DMS 273 (cell line): ENCODE data around the gene KLHL41.
"Not testable (repeated sequence)": the region's sequence is repeated elsewhere in the genome, so short reads cannot be mapped to it uniquely, and the experiment has no call there.

Experiments used
- DNase-seq: peaks from one replicate; lab custom pipeline; 2025; ENCODE audit not compliant: unreplicated experiment; lab: John Stamatoyannopoulos, UW

The KLHL41 gene

GRCh38 chr2:169507698-169508097, 1.8 kb upstream of the KLHL41 start:
- DNase-seq = peak; percentile 14

- DNase-seq = no peak
Observed at GRCh38 chr2:169509955-169510354, 453 bp downstream of the KLHL41 start.

GRCh38 chr2:169510496-169510895, 994 bp downstream of the KLHL41 start:
- no peak for DNase-seq

GRCh38 chr2:169511818-169512217, 2.3 kb downstream of the KLHL41 start:
- no peak for DNase-seq

- DNase-seq = no peak
Observed at GRCh38 chr2:169512525-169512924, 3.0 kb downstream of the KLHL41 start.

GRCh38 chr2:169513094-169513493, 3.6 kb downstream of the KLHL41 start:
- no peak for DNase-seq

GRCh38 chr2:169513926-169514325, 4.4 kb downstream of the KLHL41 start:
- DNase-seq = no peak

- not testable (repeated sequence) for DNase-seq
Observed at GRCh38 chr2:169514758-169515157, 5.3 kb downstream of the KLHL41 start.

- not testable (repeated sequence) for DNase-seq
Observed at GRCh38 chr2:169516488-169516995, 7.0 kb downstream of the KLHL41 start.

- no peak for DNase-seq
Observed at GRCh38 chr2:169520896-169521295, 11.4 kb downstream of the KLHL41 start.

- no peak for DNase-seq
Observed at GRCh38 chr2:169523681-169524080, 14.2 kb downstream of the KLHL41 start.

- DNase-seq = no peak
Observed at GRCh38 chr2:169525434-169525833, 15.9 kb downstream of the KLHL41 start.

- DNase-seq = no peak
Observed at GRCh38 chr2:169526451-169526850, 16.9 kb downstream of the KLHL41 start.

- DNase-seq = peak; percentile 85
Observed at GRCh38 chr2:169528271-169528701, 18.8 kb downstream of the KLHL41 start.

- DNase-seq = not testable (repeated sequence)
Observed at GRCh38 chr2:169539460-169539859, 30.0 kb downstream of the KLHL41 start.

GRCh38 chr2:169540146-169540545, 30.6 kb downstream of the KLHL41 start:
- DNase-seq = no peak

- no peak for DNase-seq
Observed at GRCh38 chr2:169542433-169542832, 32.9 kb downstream of the KLHL41 start.

GRCh38 chr2:169546756-169547155, 37.3 kb downstream of the KLHL41 start:
- no peak for DNase-seq

GRCh38 chr2:169561364-169561763, 51.9 kb downstream of the KLHL41 start:
- DNase-seq = no peak

GRCh38 chr2:169562084-169562483, 52.6 kb downstream of the KLHL41 start:
- not testable (repeated sequence) for DNase-seq

GRCh38 chr2:169562519-169562918, 53.0 kb downstream of the KLHL41 start:
- no peak for DNase-seq

- no peak for DNase-seq
Observed at GRCh38 chr2:169565686-169566085, 56.2 kb downstream of the KLHL41 start.

- DNase-seq = no peak
Observed at GRCh38 chr2:169569948-169570347, 60.4 kb downstream of the KLHL41 start.
